Measurements from ENCODE around the gene ZNF578.
"Not testable (repeated sequence)": the region's sequence is repeated elsewhere in the genome, so short reads cannot be mapped to it uniquely, and the experiment has no call there.

GRCh38 chr19:52561611-52562010 is 108.3 kb downstream of the ZNF578 start:
- not testable (repeated sequence) for TF ChIP-seq YY1 (IDR thresholded peaks at IDR 0.05; ENCODE audit: insufficient read depth, insufficient read length); ZNF274 (IDR thresholded peaks at IDR 0.05; ENCODE audit: low read depth, low read length)

All from NT2/D1 (cell line).